ENCODE results near the gene MTHFD1L.

MTHFD1L gene

GRCh38 chr6:151015101-151015700 lies 149.7 kb downstream of the MTHFD1L start:
- H3K27ac Mint-ChIP-seq: peak overlapping the region; percentile 17
- no peak for DNase-seq (ENCODE audit: low spot score in 2 of 2)

DNA sequence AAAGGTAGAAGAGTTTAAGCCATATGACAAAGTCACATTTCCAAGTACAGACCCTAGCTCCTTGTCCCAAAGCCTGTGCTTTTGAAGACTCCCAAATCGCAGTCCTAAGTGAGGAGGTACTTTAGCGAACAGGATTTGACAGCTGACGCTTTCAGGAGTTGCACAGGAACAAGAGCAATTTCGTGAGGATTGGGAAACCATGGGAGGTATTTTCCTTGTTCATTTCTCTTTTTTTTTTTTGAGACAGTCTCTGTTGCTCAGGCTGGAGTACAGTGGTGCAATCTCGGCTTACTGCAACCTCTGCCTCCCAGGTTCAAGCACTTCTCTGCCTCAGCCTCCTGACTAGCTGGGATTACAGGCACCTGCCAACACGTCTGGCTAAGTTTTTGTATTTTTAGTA lies 150.6 kb downstream of the MTHFD1L start:
- no peak for DNase-seq (ENCODE audit: low spot score in 2 of 2)
- Mint-ChIP-seq H3K4me1 (peaks cover 6% of the 10 kb centered on the region), H3K36me3 (peaks cover 25% of the 10 kb centered on the region), H3K27ac (no peak overlapping the region), H3K4me3 (no peak overlapping the region), H3K9me3 (no peaks in the 10 kb centered on the region)
- no peak for ATAC-seq

More at GRCh38 chr6:151015101-151015700, 149.7 kb downstream of the MTHFD1L start:
- H3K4me3 Mint-ChIP-seq: no peak overlapping the region
- H3K36me3 Mint-ChIP-seq: peaks cover 21% of the 10 kb centered on the region
- no peaks in the 10 kb centered on the region for H3K9me3 Mint-ChIP-seq
- peaks cover 6% of the 10 kb centered on the region for H3K4me1 Mint-ChIP-seq
- no peak for ATAC-seq

DNA sequence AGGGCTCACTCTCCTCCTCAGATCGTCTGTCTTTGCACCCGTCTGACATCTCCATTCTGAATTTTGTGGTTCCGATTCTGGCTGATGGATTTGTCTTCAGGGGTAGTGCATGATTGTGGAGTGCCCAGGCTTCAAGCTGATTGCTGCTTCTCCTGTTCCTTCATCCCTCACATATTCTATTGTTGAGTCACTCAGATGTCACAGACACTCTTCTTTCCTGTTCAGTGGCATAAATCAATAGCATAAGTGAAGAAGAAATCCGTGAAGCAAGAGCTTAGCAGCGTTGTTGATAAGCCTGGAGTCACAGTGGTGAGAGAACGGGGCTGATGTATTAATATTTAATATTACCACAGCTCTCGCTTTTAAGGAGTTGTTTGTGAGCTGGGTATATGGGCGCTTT lies 152.5 kb downstream of the MTHFD1L start:
- peaks cover 6% of the 10 kb centered on the region for H3K4me1 Mint-ChIP-seq
- ATAC-seq: no peak

DNA sequence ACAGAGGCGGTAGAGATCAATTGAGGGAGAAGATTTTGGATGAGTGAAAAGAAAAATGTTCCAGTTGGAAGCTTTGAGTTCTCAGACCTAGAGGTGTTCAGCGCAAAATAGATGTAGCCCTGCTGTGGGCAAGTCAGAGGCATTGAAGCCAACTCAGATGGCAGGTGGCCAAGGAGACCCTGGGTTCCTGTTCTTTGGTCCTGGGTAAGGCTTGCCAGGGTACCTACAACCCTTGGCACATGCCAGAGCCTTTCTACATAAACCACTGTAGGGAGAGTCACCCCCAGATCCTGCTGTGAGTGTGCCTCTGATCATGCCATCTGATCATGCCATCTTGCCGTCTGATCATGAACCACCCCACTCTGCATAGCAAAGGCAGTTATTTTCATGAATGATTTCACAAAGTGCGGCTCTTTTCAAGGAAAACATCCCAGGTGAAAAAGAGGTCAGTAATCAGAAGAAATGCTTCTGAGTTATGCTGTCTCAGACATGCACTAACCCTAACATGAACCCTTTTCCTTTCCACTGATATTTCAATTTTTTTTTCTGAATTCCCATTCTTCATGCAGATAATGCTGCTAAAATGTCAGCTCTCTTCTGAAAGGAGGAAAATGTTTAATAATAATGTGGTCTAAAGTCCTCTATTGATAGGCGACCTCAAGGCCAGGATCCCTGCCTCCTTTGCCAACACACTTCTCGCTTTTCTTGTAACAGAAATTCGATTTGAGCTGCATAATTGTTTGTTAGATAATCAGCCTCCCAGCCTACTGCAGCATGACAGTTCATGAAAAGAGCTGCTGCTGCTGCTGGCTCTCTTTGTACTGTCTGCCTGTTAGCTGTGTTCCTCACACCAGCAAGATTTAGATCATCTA lies 153.6 kb downstream of the MTHFD1L start:
- Mint-ChIP-seq H3K9me3 (no peaks in the 10 kb centered on the region), H3K4me3 (no peak overlapping the region), H3K36me3 (peaks cover 26% of the 10 kb centered on the region), H3K4me1 (peaks cover 5% of the 10 kb centered on the region), H3K27ac (no peak overlapping the region)
- ATAC-seq (no peak), DNase-seq (ENCODE audit: low spot score in 2 of 2) (no peak)

More for the DNA sequence above, 152.5 kb downstream of the MTHFD1L start:
- H3K9me3 Mint-ChIP-seq: no peaks in the 10 kb centered on the region
- no peak for DNase-seq (ENCODE audit: low spot score in 2 of 2)
- H3K27ac Mint-ChIP-seq: no peak overlapping the region
- peaks cover 16% of the 10 kb centered on the region for H3K36me3 Mint-ChIP-seq
- H3K4me3 Mint-ChIP-seq: no peak overlapping the region

GRCh38 chr6:151021896-151022295 lies 156.4 kb downstream of the MTHFD1L start:
- Mint-ChIP-seq H3K4me3 (no peak overlapping the region), H3K36me3 (peaks cover 44% of the 10 kb centered on the region), H3K27ac (no peak overlapping the region), H3K4me1 (no peaks in the 10 kb centered on the region), H3K9me3 (no peaks in the 10 kb centered on the region)
- ATAC-seq (no peak), DNase-seq (ENCODE audit: low spot score in 2 of 2) (no peak)

- Mint-ChIP-seq H3K4me3 (no peak overlapping the region), H3K36me3 (peaks cover 49% of the 10 kb centered on the region), H3K4me1 (no peaks in the 10 kb centered on the region), H3K9me3 (no peaks in the 10 kb centered on the region), H3K27ac (no peak overlapping the region)
- DNase-seq (ENCODE audit: low spot score in 2 of 2): no peak
- no peak for ATAC-seq
Measured at GRCh38 chr6:151022492-151022891, 157.0 kb downstream of the MTHFD1L start.

DNA sequence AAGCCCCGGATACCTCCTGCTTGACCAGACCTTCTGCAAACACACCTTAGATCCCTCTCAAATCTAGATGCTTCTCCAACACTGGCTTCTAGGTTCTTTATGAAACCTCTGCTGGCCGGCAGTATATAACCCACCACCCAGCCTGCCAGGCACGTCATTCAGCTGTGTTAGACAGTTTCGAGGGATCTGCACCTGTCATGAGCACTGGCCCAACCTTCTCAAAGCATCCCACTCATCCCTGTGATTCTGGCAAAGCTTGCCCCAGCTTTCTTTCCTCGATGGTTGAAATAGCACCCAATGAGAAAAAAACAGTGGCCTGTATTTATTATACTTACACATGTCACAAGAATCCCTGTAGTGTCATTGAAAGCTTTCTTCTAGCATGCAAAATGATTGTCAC lies 157.8 kb downstream of the MTHFD1L start:
- Mint-ChIP-seq H3K4me3 (no peak overlapping the region), H3K36me3 (peaks cover 52% of the 10 kb centered on the region), H3K9me3 (no peaks in the 10 kb centered on the region), H3K27ac (no peak overlapping the region), H3K4me1 (peaks cover 3% of the 10 kb centered on the region)
- no peak for ATAC-seq
- DNase-seq (ENCODE audit: low spot score in 2 of 2): no peak

- H3K4me1 Mint-ChIP-seq: peaks cover 7% of the 10 kb centered on the region
- H3K27ac Mint-ChIP-seq: no peak overlapping the region
- peaks cover 57% of the 10 kb centered on the region for H3K36me3 Mint-ChIP-seq
- no peak overlapping the region for H3K4me3 Mint-ChIP-seq
- H3K9me3 Mint-ChIP-seq: no peaks in the 10 kb centered on the region
- DNase-seq (ENCODE audit: low spot score in 2 of 2): no peak
- ATAC-seq: no peak
Measured at GRCh38 chr6:151024597-151024996, 159.1 kb downstream of the MTHFD1L start.

DNA sequence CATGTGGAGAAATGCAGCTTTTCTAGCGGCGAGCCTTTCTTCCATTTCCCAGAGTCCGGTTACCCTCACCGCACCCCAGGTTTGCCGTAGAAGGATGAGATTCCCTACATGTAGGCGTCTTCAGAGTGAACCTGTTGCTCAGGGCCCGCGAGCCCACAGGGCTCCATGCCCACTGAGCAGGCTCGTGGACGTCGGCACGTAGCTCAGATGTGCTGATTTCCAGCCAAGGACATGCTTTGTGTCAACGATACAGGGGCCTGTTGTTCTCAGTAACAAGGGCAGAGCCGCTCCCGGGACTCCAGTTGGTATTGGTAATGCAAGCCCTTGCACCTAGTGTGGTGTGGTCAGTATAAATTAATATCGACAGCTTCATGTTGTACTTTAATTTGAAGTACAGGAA lies 159.6 kb downstream of the MTHFD1L start:
- Mint-ChIP-seq H3K4me1 (peaks cover 7% of the 10 kb centered on the region), H3K9me3 (no peaks in the 10 kb centered on the region), H3K27ac (no peak overlapping the region), H3K36me3 (peaks cover 57% of the 10 kb centered on the region), H3K4me3 (no peak overlapping the region)
- ATAC-seq: no peak
- DNase-seq (ENCODE audit: low spot score in 2 of 2): no peak

DNA sequence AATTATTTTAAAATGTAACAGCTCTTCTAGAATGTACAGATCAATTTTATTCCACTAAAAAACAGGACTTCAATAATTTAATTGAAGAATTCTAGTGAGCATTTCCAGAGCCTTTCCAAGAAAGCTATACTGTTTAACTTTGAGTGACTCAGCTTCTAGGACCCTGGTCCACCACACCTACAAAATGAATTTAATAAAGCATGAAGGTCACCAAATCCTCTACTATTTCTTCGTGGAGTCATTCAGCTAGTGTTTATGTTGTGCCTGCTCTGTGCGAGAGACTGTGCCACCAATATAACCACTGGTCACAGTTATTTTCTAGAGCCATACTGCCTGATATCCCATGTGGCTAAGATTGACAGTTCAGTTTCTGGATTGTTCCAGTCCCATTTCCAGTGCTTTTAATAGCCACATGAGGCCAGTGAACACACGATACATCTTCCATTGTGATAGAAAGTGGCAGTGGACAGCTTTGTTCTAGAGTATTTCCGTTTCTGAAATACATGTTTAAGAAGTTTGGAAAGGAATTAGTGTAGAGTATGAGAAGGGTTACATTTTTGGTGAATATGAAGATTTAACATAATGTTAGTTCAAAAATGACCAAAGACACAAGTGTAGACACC lies 160.7 kb downstream of the MTHFD1L start:
- no peak for DNase-seq (ENCODE audit: low spot score in 2 of 2)
- Mint-ChIP-seq H3K4me3 (no peak overlapping the region), H3K27ac (no peak overlapping the region), H3K9me3 (no peaks in the 10 kb centered on the region), H3K4me1 (peaks cover 7% of the 10 kb centered on the region), H3K36me3 (peaks cover 50% of the 10 kb centered on the region)
- ATAC-seq: no peak

- no peak for ATAC-seq
- H3K27ac Mint-ChIP-seq: peak overlapping the region; percentile 27
- H3K36me3 Mint-ChIP-seq: peaks cover 48% of the 10 kb centered on the region
- no peak overlapping the region for H3K4me3 Mint-ChIP-seq
- DNase-seq (ENCODE audit: low spot score in 2 of 2): no peak
- H3K4me1 Mint-ChIP-seq: peaks cover 7% of the 10 kb centered on the region
- H3K9me3 Mint-ChIP-seq: no peaks in the 10 kb centered on the region
Measured at GRCh38 chr6:151027295-151027747, 161.8 kb downstream of the MTHFD1L start.

- no peak for DNase-seq (ENCODE audit: low spot score in 2 of 2)
- Mint-ChIP-seq H3K36me3 (peaks cover 52% of the 10 kb centered on the region), H3K9me3 (no peaks in the 10 kb centered on the region), H3K4me3 (no peak overlapping the region), H3K27ac (peak overlapping the region; percentile 27), H3K4me1 (peaks cover 7% of the 10 kb centered on the region)
- ATAC-seq: peak; percentile 78
Measured at GRCh38 chr6:151027936-151028838, 162.7 kb downstream of the MTHFD1L start.

DNA sequence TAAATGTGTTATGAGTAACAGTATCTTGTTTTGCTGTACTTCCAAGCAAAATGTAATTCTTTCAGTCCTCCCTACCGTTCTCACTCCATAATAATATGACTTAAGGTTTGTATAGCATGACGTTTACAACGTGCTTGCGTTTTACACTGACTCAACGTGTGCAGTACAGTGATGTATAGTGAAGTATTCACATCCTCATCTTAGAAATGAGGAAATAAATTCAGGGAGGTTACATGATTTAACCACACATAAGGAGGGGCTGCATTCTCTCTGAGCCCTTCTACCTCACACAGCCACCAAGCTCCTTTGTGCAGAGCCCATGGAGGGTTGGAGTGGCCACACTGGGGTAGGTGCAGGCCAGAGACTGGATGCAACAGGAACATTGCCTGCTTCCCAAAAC lies 164.5 kb downstream of the MTHFD1L start:
- Mint-ChIP-seq H3K36me3 (peaks cover 52% of the 10 kb centered on the region), H3K27ac (no peak overlapping the region), H3K9me3 (no peaks in the 10 kb centered on the region), H3K4me3 (no peak overlapping the region), H3K4me1 (peaks cover 7% of the 10 kb centered on the region)
- no peak for ATAC-seq
- DNase-seq (ENCODE audit: low spot score in 2 of 2): no peak

DNA sequence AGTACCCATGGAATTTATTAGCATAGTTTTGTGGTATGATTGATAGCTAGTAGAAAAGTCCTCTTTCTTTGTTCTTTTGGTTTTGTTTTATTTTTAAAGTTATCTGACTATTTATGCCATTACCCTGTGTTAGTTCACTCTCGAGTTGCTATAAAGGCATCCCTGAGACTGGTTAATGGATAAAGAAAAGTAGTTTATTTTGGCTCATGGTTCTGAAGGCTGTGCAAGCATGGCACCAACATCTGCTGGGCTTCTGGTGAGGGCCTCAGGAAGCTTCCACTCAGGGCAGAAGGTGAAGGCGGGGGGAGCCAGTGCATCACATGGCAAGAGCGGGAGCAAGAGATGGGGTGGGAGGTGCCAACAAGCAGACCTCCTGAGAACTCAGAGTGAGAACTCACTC lies 166.5 kb downstream of the MTHFD1L start:
- DNase-seq (ENCODE audit: low spot score in 2 of 2): no peak
- ATAC-seq: no peak
- H3K36me3 Mint-ChIP-seq: peaks cover 61% of the 10 kb centered on the region

More for the DNA sequence above, 166.5 kb downstream of the MTHFD1L start:
- Mint-ChIP-seq H3K27ac (no peak overlapping the region), H3K4me1 (peaks cover 10% of the 10 kb centered on the region), H3K9me3 (no peaks in the 10 kb centered on the region), H3K4me3 (no peak overlapping the region)

All from stimulated activated effector memory CD8-positive, alpha-beta T cell treated with anti-CD3 and anti-CD28 coated beads, Interleukin-12 subunit alpha, Interleukin-12 subunit beta, amount 100 ng/mL, for 72 hours (primary cell).